ENCODE measurements around the gene CINP. TPM values are rescaled to one million over a fixed set of nuclear protein-coding genes. Genes with fewer than 3 reads are reported as not detected.

CINP gene
- total RNA-seq, 2 donors from 2014 or later: 25.1 to 27.2 TPM

GRCh38 chr14:102326583-102326982, 36.1 kb downstream of the CINP start:
- no peaks in the 10 kb centered on the region for H3K9me3 ChIP-seq
- peaks cover 0 to 2% of the 10 kb centered on the region in 2 donors for H3K36me3 ChIP-seq (replicated peaks in 1 of 2; ENCODE audit: insufficient read depth in 1 of 2, low read depth in 2 of 2)
- no peak overlapping the region for H3K27ac ChIP-seq
- DNase-seq (no peak), ATAC-seq (no peak)
- WGBS, 2 donors: 93 to 94% methylated on average over 12 to 14 of the region's 14 CpGs
- no peak overlapping the region for H3K4me3 ChIP-seq
- peaks cover 7% of the 10 kb centered on the region for H3K4me1 ChIP-seq
- no peaks in the 10 kb centered on the region for H3K27me3 ChIP-seq
- intact Hi-C loops (cut with DNase I): no loop called here
- no peak for TF ChIP-seq POLR2A (IDR thresholded peaks at IDR 0.05)
- no peak for TF ChIP-seq CTCF (IDR thresholded peaks at IDR 0.05)

GRCh38 chr14:102325791-102326345, 36.8 kb downstream of the CINP start:
- H3K4me3 ChIP-seq: no peak overlapping the region
- H3K4me1 ChIP-seq: peaks cover 14% of the 10 kb centered on the region
- no peaks in the 10 kb centered on the region for H3K27me3 ChIP-seq
- ATAC-seq (no peak), DNase-seq (no peak)
- H3K9me3 ChIP-seq: no peaks in the 10 kb centered on the region
- no peak overlapping the region for H3K27ac ChIP-seq
- H3K36me3 ChIP-seq (replicated peaks in 1 of 2; ENCODE audit: insufficient read depth in 1 of 2, low read depth in 2 of 2): peaks cover 0 to 2% of the 10 kb centered on the region in 2 donors
- 80 to 82% methylated on average over 8 to 9 of the region's 9 CpGs for WGBS, 2 donors
- intact Hi-C loops (cut with DNase I): no loop called here
- no peak for TF ChIP-seq POLR2A (IDR thresholded peaks at IDR 0.05)
- TF ChIP-seq CTCF (IDR thresholded peaks at IDR 0.05): no peak

- ATAC-seq: no peak
- peak; percentile 70 to 84 (median 77) for DNase-seq
- Histone ChIP-seq H3K9me3 (no peaks in the 10 kb centered on the region), H3K4me3 (no peak overlapping the region), H3K27me3 (no peaks in the 10 kb centered on the region), H3K36me3 (replicated peaks in 1 of 2; ENCODE audit: insufficient read depth in 1 of 2, low read depth in 2 of 2) (peaks cover 0 to 2% of the 10 kb centered on the region in 2 donors), H3K4me1 (peaks cover 30% of the 10 kb centered on the region), H3K27ac (peak overlapping the region in 2 of 4 donors; percentile 27 to 37)
- intact Hi-C loops (cut with DNase I): no loop called here
- WGBS, 2 donors: 22 to 30% methylated on average over 8 of the region's 8 CpGs
- TF ChIP-seq POLR2A (IDR thresholded peaks at IDR 0.05) (no peak), CTCF (IDR thresholded peaks at IDR 0.05) (peak in 6 of 7 experiments; percentile 29 to 61 (median 54))
Measured at GRCh38 chr14:102323102-102323501, 39.6 kb downstream of the CINP start.

GRCh38 chr14:102321456-102322422, 41.0 kb downstream of the CINP start:
- ATAC-seq (no peak), DNase-seq (no peak)
- Histone ChIP-seq H3K36me3 (replicated peaks in 1 of 2; ENCODE audit: insufficient read depth in 1 of 2, low read depth in 2 of 2) (peaks cover 0 to 2% of the 10 kb centered on the region in 2 donors), H3K27me3 (no peaks in the 10 kb centered on the region), H3K27ac (peak overlapping the region in 1 of 4 donors; percentile 86), H3K9me3 (no peaks in the 10 kb centered on the region), H3K4me3 (no peak overlapping the region), H3K4me1 (peaks cover 41% of the 10 kb centered on the region)
- WGBS, 2 donors: 70 to 80% methylated on average over 12 of the region's 12 CpGs
- TF ChIP-seq CTCF (IDR thresholded peaks at IDR 0.05) (no peak), POLR2A (IDR thresholded peaks at IDR 0.05) (no peak)
- intact Hi-C loops (cut with DNase I): no loop called here
